ENCODE measurements around the gene MERTK. TPM values are rescaled to one million over a fixed set of nuclear protein-coding genes. Genes with fewer than 3 reads are reported as not detected.

MERTK gene
- total and polyA plus RNA-seq, 7 donors: 0.73 to 4.2 (median 1.6) TPM

GRCh38 chr2:112010751-112011150 lies 112.3 kb downstream of the MERTK start:
- Histone ChIP-seq H3K36me3 (ENCODE audit: insufficient read depth in 1 of 2, low read depth in 1 of 2) (peaks cover 0 to 9% of the 10 kb centered on the region in 2 donors), H3K4me3 (no peak overlapping the region), H3K9me3 (no peaks in the 10 kb centered on the region), H3K4me1 (no peaks in the 10 kb centered on the region), H3K27me3 (ENCODE audit: insufficient read depth in 3 of 3, low read length in 2 of 3) (no peaks in the 10 kb centered on the region), H3K27ac (no peak overlapping the region)
- DNase-seq (no peak), ATAC-seq (no peak)
- intact Hi-C loops (cut with DNase I): no loop called here
- TF ChIP-seq, protein P1, sequence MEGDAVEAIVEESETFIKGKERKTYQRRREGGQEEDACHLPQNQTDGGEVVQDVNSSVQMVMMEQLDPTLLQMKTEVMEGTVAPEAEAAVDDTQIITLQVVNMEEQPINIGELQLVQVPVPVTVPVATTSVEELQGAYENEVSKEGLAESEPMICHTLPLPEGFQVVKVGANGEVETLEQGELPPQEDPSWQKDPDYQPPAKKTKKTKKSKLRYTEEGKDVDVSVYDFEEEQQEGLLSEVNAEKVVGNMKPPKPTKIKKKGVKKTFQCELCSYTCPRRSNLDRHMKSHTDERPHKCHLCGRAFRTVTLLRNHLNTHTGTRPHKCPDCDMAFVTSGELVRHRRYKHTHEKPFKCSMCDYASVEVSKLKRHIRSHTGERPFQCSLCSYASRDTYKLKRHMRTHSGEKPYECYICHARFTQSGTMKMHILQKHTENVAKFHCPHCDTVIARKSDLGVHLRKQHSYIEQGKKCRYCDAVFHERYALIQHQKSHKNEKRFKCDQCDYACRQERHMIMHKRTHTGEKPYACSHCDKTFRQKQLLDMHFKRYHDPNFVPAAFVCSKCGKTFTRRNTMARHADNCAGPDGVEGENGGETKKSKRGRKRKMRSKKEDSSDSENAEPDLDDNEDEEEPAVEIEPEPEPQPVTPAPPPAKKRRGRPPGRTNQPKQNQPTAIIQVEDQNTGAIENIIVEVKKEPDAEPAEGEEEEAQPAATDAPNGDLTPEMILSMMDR (IDR thresholded peaks at IDR 0.05): no peak
- WGBS, 3 donors: 87 to 93% (median 88%) methylated on average over 10 of the region's 10 CpGs

DNA sequence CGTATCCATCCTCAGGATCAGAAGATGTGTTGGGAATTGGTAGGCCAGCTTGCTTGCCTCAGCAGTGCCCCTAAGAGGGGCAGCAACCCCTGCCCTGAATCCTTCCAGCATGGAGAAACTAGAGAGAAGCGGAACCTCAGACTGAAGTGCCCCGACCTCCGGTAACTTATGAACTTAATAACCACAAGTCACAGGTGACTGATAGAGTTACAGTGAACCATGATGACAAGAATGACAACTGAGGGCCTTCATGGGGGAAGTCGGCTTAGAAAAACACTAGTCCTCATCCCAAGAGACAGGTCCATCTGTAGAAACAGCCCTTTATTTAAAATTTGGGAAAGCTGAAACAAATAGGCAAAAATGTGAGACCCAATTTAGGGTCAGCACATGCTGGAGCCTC lies 114.1 kb downstream of the MERTK start:
- Histone ChIP-seq H3K4me1 (no peaks in the 10 kb centered on the region), H3K36me3 (ENCODE audit: insufficient read depth in 1 of 2, low read depth in 1 of 2) (peaks cover 0 to 9% of the 10 kb centered on the region in 2 donors), H3K27me3 (ENCODE audit: insufficient read depth in 3 of 3, low read length in 2 of 3) (no peaks in the 10 kb centered on the region), H3K27ac (no peak overlapping the region), H3K4me3 (no peak overlapping the region), H3K9me3 (no peaks in the 10 kb centered on the region)
- WGBS, 3 donors: 56 to 64% (median 58%) methylated on average over 5 of the region's 5 CpGs
- intact Hi-C loops (cut with DNase I): no loop called here
- TF ChIP-seq, protein P1 (IDR thresholded peaks at IDR 0.05): no peak
- ATAC-seq (no peak), DNase-seq (no peak)

DNA sequence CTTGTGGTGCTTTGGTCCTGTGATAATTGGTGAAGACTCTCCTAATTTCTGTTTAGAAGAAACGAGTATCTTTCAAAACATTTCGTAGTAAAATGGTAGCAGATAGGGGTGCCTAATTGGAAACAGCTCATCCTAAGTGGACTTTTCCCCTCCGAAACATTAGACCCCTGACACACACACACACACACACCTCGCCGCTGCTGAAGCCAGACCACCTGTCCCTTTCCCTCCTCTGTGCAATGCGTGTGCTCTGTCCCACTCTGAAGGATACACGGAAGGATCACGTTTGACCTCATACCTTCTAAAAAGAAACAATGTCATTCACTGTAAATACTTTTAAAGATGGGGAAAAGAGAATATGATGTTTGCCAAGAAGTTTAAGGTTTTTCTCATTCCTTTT lies 120.4 kb downstream of the MERTK start:
- ATAC-seq (no peak), DNase-seq (no peak)
- Histone ChIP-seq H3K9me3 (no peaks in the 10 kb centered on the region), H3K36me3 (ENCODE audit: insufficient read depth in 1 of 2, low read depth in 1 of 2) (no peaks in the 10 kb centered on the region), H3K4me1 (no peaks in the 10 kb centered on the region), H3K27me3 (ENCODE audit: insufficient read depth in 3 of 3, low read length in 2 of 3) (no peaks in the 10 kb centered on the region), H3K4me3 (no peak overlapping the region), H3K27ac (no peak overlapping the region)
- TF ChIP-seq, protein P1 (IDR thresholded peaks at IDR 0.05): no peak
- 39 to 55% (median 55%) methylated on average over 8 of the region's 8 CpGs for WGBS, 3 donors
- intact Hi-C loops (cut with DNase I): no loop called here

GRCh38 chr2:112019569-112019982 lies 121.2 kb downstream of the MERTK start:
- TF ChIP-seq, protein P1 (IDR thresholded peaks at IDR 0.05): no peak
- no peak for DNase-seq

DNA sequence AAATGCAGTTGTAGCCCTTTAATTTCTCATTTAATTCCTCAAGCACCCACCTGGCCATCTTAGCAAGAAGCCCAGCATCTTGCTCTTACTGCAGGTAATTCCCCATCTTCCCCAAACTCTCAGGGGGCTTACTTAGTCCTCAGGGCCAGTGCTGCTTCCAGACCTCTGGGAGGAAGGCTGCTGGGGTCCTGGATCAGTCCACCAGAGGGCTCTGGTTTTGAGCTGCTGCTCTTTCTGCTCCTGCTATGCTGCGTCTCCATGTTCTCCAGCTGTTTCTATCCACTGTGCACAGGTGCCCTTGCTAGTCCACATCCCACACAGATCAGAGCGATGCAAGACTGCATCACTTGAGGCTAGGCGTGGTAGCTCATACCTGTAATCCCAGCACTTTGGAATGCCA lies 122.2 kb downstream of the MERTK start:
- intact Hi-C loops (cut with DNase I): no loop called here
- Histone ChIP-seq H3K36me3 (ENCODE audit: insufficient read depth in 1 of 2, low read depth in 1 of 2) (no peaks in the 10 kb centered on the region), H3K27ac (no peak overlapping the region), H3K27me3 (ENCODE audit: insufficient read depth in 3 of 3, low read length in 2 of 3) (no peaks in the 10 kb centered on the region), H3K9me3 (no peaks in the 10 kb centered on the region), H3K4me1 (no peaks in the 10 kb centered on the region), H3K4me3 (no peak overlapping the region)
- TF ChIP-seq, protein P1 (IDR thresholded peaks at IDR 0.05): no peak
- ATAC-seq: no peak
- no peak for DNase-seq
- 75 to 81% (median 76%) methylated on average over 3 of the region's 3 CpGs for WGBS, 3 donors

More at GRCh38 chr2:112019569-112019982, 121.2 kb downstream of the MERTK start:
- no peaks in the 10 kb centered on the region for H3K4me1 ChIP-seq
- H3K27me3 ChIP-seq (ENCODE audit: insufficient read depth in 3 of 3, low read length in 2 of 3): no peaks in the 10 kb centered on the region
- intact Hi-C loops (cut with DNase I): no loop called here
- no peaks in the 10 kb centered on the region for H3K36me3 ChIP-seq (ENCODE audit: insufficient read depth in 1 of 2, low read depth in 1 of 2)
- H3K4me3 ChIP-seq: no peak overlapping the region
- H3K9me3 ChIP-seq: no peaks in the 10 kb centered on the region
- 66 to 74% (median 66%) methylated on average over 4 of the region's 4 CpGs for WGBS, 3 donors
- no peak overlapping the region for H3K27ac ChIP-seq
- no peak for ATAC-seq

Data from psoas muscle (tissue), 8 donors.